MM.1S (cell line): ENCODE measurements around the gene KLHDC7B.
A peak's percentile ranks its signal among the peaks of the same experiment; 100 is the strongest.

ENCODE experiments used
- DNase-seq: peaks from one replicate; pipeline ENCODE4 v3.0.0-alpha.2; 2015
- H2AFZ ChIP-seq: fragments of 300-600 bp; sonication (generic); 2 replicates; pipeline ENCODE4 v1.6.0; 2016; ENCODE audit warnings: antibody characterized with exemption, low read length
- H3F3A ChIP-seq: fragments of 300-600 bp; sonication (generic); 2 replicates; pipeline ENCODE4 v1.6.1; 2016; ENCODE audit warnings: mild to moderate bottlenecking, antibody characterized with exemption, low read length, moderate library complexity, mixed read lengths; ENCODE audit not compliant: insufficient read depth
- H3K27ac ChIP-seq: fragments of 300-600 bp; sonication (generic); 2 replicates; pipeline ENCODE4 v1.5.1; 2016; ENCODE audit warnings: mild to moderate bottlenecking, low read length
- H3K27me3 ChIP-seq: fragments of 300-600 bp; sonication (generic); replicated peaks from 2 replicates; pipeline ENCODE4 v1.6.0; 2016; ENCODE audit warnings: low read length; ENCODE audit not compliant: insufficient read depth
- H3K36me3 ChIP-seq: fragments of 300-600 bp; sonication (generic); replicated peaks from 2 replicates; pipeline ENCODE4 v1.6.1; 2016; ENCODE audit warnings: mild to moderate bottlenecking, low read length, mixed read lengths; ENCODE audit not compliant: insufficient read depth
- H3K4me1 ChIP-seq: fragments of 300-600 bp; sonication (generic); 2 replicates; pipeline ENCODE4 v1.6.1; 2016; ENCODE audit warnings: low read length, mixed read lengths
- H3K4me2 ChIP-seq: fragments of 300-600 bp; sonication (generic); 2 replicates; pipeline ENCODE4 v1.6.0; 2016; ENCODE audit warnings: low read depth, low read length
- H3K4me3 ChIP-seq: fragments of 300-600 bp; sonication (generic); 2 replicates; pipeline ENCODE4 v1.5.1; 2016; ENCODE audit warnings: low read length, mixed read lengths
- H3K79me2 ChIP-seq: fragments of 300-600 bp; sonication (generic); 2 replicates; pipeline ENCODE4 v1.6.1; 2016; ENCODE audit warnings: mixed run types, low read length, mixed read lengths
- H3K9ac ChIP-seq: fragments of 300-600 bp; sonication (generic); 2 replicates; pipeline ENCODE4 v1.6.1; 2016; ENCODE audit warnings: low read length, mixed read lengths
- H3K9me2 ChIP-seq: fragments of 300-600 bp; sonication (generic); replicated peaks from 2 replicates; pipeline ENCODE4 v1.6.1; 2016; ENCODE audit warnings: mild to moderate bottlenecking, low read length, mixed read lengths; ENCODE audit not compliant: insufficient read depth
- H3K9me3 ChIP-seq: fragments of 300-600 bp; sonication (generic); replicated peaks from 2 replicates; pipeline ENCODE4 v1.6.1; 2016; ENCODE audit warnings: mild to moderate bottlenecking, low read length, mixed read lengths; ENCODE audit not compliant: insufficient read depth
- H4K20me1 ChIP-seq: fragments of 300-600 bp; sonication (generic); 2 replicates; pipeline ENCODE4 v1.6.1; 2016; ENCODE audit warnings: mild to moderate bottlenecking, low read length, moderate library complexity, mixed read lengths; ENCODE audit not compliant: insufficient read depth
- EZH2 ChIP-seq: fragments of 300-600 bp; sonication (generic); optimal IDR thresholded peaks from 2 replicates; pipeline ENCODE3; 2017; ENCODE audit warnings: low read depth, mild to moderate bottlenecking, antibody characterized with exemption, low read length, mixed read lengths
- EZH2phosphoT487 ChIP-seq: fragments of 300-600 bp; sonication (generic); IDR thresholded peaks from 2 replicates; pipeline ENCODE4 v1.6.1; 2018; ENCODE audit warnings: antibody characterized with exemption, low read length
- TF ChIP-seq, protein P1 (sequence below): fragments of 300-600 bp; sonication (generic); IDR thresholded peaks from 2 replicates; pipeline ENCODE4 v1.5.1; 2016; ENCODE audit warnings: antibody characterized with exemption, low read length, mixed read lengths

Gene KLHDC7B

DNA sequence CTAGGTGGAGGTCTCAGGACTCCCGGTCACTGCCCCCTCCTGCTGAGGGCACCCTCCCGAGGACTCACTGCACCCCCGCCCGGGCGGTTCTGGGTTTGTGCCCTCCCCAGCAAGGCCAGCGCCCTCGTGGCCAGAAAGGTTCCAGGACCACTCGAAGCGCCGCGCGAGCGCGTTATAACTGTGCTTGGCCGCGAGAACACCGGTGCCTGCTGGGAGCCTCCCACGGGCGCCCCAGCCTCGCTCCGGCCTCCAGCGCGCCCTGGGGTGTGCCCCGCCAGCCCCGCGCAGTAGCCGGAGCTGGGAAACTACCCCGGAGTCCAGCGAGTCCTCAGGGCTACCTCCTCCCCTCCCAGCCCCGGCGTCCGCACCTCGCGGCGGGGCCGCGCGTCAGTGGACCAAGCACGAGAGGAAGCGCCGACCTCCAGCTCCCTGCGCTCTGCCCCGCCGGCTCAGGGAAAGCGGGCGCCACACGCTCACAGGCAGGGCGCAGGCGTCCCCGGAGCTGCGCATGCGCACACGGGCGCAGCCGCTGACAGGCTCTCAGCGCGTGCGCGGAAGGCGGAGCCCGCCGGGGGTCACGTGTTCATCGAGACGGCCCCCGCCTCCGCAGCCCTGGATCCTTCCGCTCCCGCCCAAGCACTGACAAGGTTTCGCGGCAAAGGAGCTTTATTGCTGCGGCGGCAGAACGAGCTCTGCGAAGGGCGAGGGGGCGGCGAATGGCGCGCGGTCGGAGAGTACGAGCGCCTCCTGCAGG, 20.4 kb upstream of the KLHDC7B start, which contains the start of gene SCO2:
Gene SCO2 (minus strand): TSS at position 495 of the 754 bp plus-strand sequence. CDS start 1,187 bp downstream, outside the sequence.
- H3K4me1 ChIP-seq: peaks cover 19% of the 10 kb centered on the region
- peak within 1 kb of the TSS; percentile 54 for H2AFZ ChIP-seq
- H3K36me3 ChIP-seq: no peaks in the 10 kb centered on the region
- peak within 1 kb of the TSS; percentile 92 for H3K9ac ChIP-seq
- H3K4me3 ChIP-seq: peak within 1 kb of the TSS; percentile 88
- no peaks in the 10 kb centered on the region for H3K27me3 ChIP-seq
- no peak for TF ChIP-seq EZH2phosphoT487
- TF ChIP-seq, protein P1, sequence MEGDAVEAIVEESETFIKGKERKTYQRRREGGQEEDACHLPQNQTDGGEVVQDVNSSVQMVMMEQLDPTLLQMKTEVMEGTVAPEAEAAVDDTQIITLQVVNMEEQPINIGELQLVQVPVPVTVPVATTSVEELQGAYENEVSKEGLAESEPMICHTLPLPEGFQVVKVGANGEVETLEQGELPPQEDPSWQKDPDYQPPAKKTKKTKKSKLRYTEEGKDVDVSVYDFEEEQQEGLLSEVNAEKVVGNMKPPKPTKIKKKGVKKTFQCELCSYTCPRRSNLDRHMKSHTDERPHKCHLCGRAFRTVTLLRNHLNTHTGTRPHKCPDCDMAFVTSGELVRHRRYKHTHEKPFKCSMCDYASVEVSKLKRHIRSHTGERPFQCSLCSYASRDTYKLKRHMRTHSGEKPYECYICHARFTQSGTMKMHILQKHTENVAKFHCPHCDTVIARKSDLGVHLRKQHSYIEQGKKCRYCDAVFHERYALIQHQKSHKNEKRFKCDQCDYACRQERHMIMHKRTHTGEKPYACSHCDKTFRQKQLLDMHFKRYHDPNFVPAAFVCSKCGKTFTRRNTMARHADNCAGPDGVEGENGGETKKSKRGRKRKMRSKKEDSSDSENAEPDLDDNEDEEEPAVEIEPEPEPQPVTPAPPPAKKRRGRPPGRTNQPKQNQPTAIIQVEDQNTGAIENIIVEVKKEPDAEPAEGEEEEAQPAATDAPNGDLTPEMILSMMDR: peak; percentile 42
- H3K9me3 ChIP-seq: no peaks in the 10 kb centered on the region
- H4K20me1 ChIP-seq: no peaks in the 10 kb centered on the region
- peak within 1 kb of the TSS; percentile 91 for H3K4me2 ChIP-seq
- no peaks in the 10 kb centered on the region for H3K9me2 ChIP-seq
- DNase-seq: peak; percentile 97
- H3F3A ChIP-seq: peaks cover 26% of the 10 kb centered on the region
- peaks cover 39% of the 10 kb centered on the region for H3K79me2 ChIP-seq
- peak within 1 kb of the TSS; percentile 87 for H3K27ac ChIP-seq

GRCh38 chr22:50525858-50526107, 19.9 kb upstream of the KLHDC7B start:
- TF ChIP-seq, protein P1: no peak
- TF ChIP-seq EZH2phosphoT487 (no peak), EZH2 (no peak)
- no peaks in the 10 kb centered on the region for H4K20me1 ChIP-seq
- no peaks in the 10 kb centered on the region for H3K9me3 ChIP-seq
- DNase-seq: no peak
- H3K9ac ChIP-seq: peak overlapping the region; percentile 92
- peaks cover 23% of the 10 kb centered on the region for H3K4me1 ChIP-seq
- no peaks in the 10 kb centered on the region for H3K36me3 ChIP-seq
- H3F3A ChIP-seq: peaks cover 26% of the 10 kb centered on the region
- H3K4me2 ChIP-seq: peak overlapping the region; percentile 91; the same call in 1 of the 2 replicates
- peak overlapping the region; percentile 87 for H3K27ac ChIP-seq
- peaks cover 39% of the 10 kb centered on the region for H3K79me2 ChIP-seq
- peak overlapping the region; percentile 88 for H3K4me3 ChIP-seq
- no peaks in the 10 kb centered on the region for H3K27me3 ChIP-seq
- H3K9me2 ChIP-seq: no peaks in the 10 kb centered on the region
- peak overlapping the region; percentile 23; the same call in 1 of the 2 replicates for H2AFZ ChIP-seq

GRCh38 chr22:50526108-50526833, 19.4 kb upstream of the KLHDC7B start:
- TF ChIP-seq EZH2: no peak
- TF ChIP-seq, protein P1: peak; percentile 71
- Histone ChIP-seq H3K9ac (peak overlapping the region; percentile 92), H3K36me3 (no peaks in the 10 kb centered on the region), H3K27ac (peak overlapping the region; percentile 87), H3K4me3 (peak overlapping the region; percentile 88), H3K4me2 (peak overlapping the region; percentile 91), H3K27me3 (peaks cover 4% of the 10 kb centered on the region; the same call in 1 of the 2 replicates), H3K9me2 (no peaks in the 10 kb centered on the region), H4K20me1 (no peaks in the 10 kb centered on the region), H3K4me1 (peaks cover 26% of the 10 kb centered on the region), H3K9me3 (no peaks in the 10 kb centered on the region), H2AFZ (peak overlapping the region; percentile 23; the same call in 1 of the 2 replicates), H3K79me2 (peaks cover 36% of the 10 kb centered on the region), H3F3A (peaks cover 26% of the 10 kb centered on the region)
- DNase-seq: peak; percentile 80
